ENCODE data around the gene UBE3A.

Gene UBE3A

DNA sequence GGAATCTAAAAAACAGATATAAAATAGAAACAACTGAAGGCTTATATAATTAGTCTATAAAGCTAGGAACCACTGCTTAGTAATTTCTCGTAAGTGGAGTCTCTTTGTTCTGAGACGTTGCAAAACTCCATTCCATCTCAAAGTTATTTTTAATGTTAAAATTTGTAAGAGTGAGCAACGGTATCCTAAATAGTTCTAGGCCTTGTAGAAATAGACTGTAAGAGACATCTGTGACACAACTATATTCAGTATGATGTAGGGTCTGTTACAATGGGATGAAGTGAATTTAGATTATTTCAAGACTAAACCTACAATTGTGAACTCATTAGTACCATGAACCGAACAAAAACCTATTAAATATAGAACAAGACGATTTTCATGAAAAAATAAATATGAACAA is 57.2 kb downstream of the UBE3A start:
- Histone ChIP-seq H3K9me3 (ENCODE audit: control insufficient read depth, low read length) (no peaks in the 10 kb centered on the region), H3K36me3 (ENCODE audit: control insufficient read depth, insufficient read depth, low read length) (peaks cover 4% of the 10 kb centered on the region), H3K4me3 (ENCODE audit: insufficient read depth, low read depth, low read length) (no peak overlapping the region), H3K4me1 (ENCODE audit: control insufficient read depth, insufficient read depth, low read length) (no peaks in the 10 kb centered on the region), H3K27me3 (ENCODE audit: control insufficient read depth, insufficient read depth, low read length, poor library complexity, severe bottlenecking) (no peaks in the 10 kb centered on the region), H3K27ac (ENCODE audit: insufficient read depth, low read depth, low read length, poor library complexity, severe bottlenecking) (no peak overlapping the region)
- WGBS, 2 experiments: 91 to 100% methylated on average over 1 to 5 of the region's 5 CpGs

DNA sequence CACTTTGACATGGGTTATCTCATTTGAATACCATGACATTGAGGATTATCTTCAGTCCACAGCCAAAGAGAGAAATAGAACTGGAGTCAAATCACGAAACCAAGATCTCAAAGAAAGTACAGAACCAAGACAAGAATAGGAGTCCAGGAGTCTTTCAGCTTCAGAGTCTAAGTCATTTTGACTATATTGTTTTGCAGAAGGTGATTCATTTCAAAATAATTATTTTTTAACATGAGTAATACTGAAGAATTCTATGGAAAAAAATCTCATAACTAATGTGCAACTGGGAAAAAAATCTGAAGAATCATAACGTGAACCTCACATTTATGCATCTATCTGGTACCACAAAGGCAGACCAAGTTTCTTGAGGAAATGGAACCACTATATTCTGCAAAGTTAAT is 60.3 kb downstream of the UBE3A start:
- H3K36me3 ChIP-seq (ENCODE audit: control insufficient read depth, insufficient read depth, low read length): peaks cover 4% of the 10 kb centered on the region

DNA sequence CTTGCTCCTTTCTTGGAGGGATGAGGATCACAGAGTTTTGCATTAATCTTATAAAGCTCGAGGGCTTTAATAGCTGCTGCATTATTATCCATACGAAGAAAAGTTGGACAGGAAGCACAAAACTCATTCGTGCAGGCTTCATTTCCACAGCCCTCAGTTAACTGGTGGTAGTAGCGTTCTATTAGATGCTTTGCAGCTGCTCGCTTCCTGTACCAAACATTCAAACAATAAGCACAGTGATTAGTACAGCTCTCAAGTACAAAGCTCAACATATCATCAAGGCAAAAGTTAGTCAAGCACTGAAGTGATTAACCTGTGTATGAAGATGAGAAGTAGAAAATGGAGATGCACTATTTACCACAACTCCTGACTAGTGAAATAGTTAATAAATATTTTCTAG is 63.3 kb downstream of the UBE3A start:
- no peak overlapping the region for H3K4me3 ChIP-seq (ENCODE audit: insufficient read depth, low read depth, low read length)
- no peaks in the 10 kb centered on the region for H3K27me3 ChIP-seq (ENCODE audit: control insufficient read depth, insufficient read depth, low read length, poor library complexity, severe bottlenecking)
- H3K36me3 ChIP-seq (ENCODE audit: control insufficient read depth, insufficient read depth, low read length): peaks cover 12% of the 10 kb centered on the region
- H3K27ac ChIP-seq (ENCODE audit: insufficient read depth, low read depth, low read length, poor library complexity, severe bottlenecking): no peak overlapping the region
- no peaks in the 10 kb centered on the region for H3K9me3 ChIP-seq (ENCODE audit: control insufficient read depth, low read length)
- 91 to 96% methylated on average over 5 of the region's 5 CpGs for WGBS, 2 experiments
- H3K4me1 ChIP-seq (ENCODE audit: control insufficient read depth, insufficient read depth, low read length): no peaks in the 10 kb centered on the region

More for the DNA sequence above, 60.3 kb downstream of the UBE3A start:
- H3K4me1 ChIP-seq (ENCODE audit: control insufficient read depth, insufficient read depth, low read length): no peaks in the 10 kb centered on the region
- no peak overlapping the region for H3K4me3 ChIP-seq (ENCODE audit: insufficient read depth, low read depth, low read length)
- 90 to 98% methylated on average over 1 to 2 of the region's 2 CpGs for WGBS, 2 experiments
- H3K27me3 ChIP-seq (ENCODE audit: control insufficient read depth, insufficient read depth, low read length, poor library complexity, severe bottlenecking): no peaks in the 10 kb centered on the region
- no peak overlapping the region for H3K27ac ChIP-seq (ENCODE audit: insufficient read depth, low read depth, low read length, poor library complexity, severe bottlenecking)
- H3K9me3 ChIP-seq (ENCODE audit: control insufficient read depth, low read length): no peaks in the 10 kb centered on the region

DNA sequence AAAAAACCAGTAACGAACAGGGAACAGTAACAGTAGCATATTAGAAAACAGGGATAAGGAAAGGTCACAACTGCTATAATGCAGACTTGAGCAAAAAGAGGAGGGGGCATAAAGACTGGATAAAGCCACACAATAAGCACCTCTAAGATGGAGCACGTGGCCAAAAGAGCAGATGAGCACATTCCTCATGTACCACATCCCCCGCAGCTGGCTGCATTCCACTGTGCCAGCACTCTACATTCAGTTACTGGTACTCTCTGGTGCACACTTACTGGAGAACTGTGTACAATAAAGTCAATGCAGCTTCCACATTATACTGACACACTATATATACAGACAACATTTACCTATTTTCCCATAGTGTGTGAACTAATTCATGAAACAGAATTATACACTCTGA is 64.7 kb downstream of the UBE3A start:
- no peak overlapping the region for H3K27ac ChIP-seq (ENCODE audit: insufficient read depth, low read depth, low read length, poor library complexity, severe bottlenecking)
- H3K27me3 ChIP-seq (ENCODE audit: control insufficient read depth, insufficient read depth, low read length, poor library complexity, severe bottlenecking): no peaks in the 10 kb centered on the region
- H3K9me3 ChIP-seq (ENCODE audit: control insufficient read depth, low read length): no peaks in the 10 kb centered on the region
- peaks cover 12% of the 10 kb centered on the region for H3K36me3 ChIP-seq (ENCODE audit: control insufficient read depth, insufficient read depth, low read length)
- 92 to 96% methylated on average over 3 of the region's 3 CpGs for WGBS, 2 experiments
- no peak overlapping the region for H3K4me3 ChIP-seq (ENCODE audit: insufficient read depth, low read depth, low read length)
- no peaks in the 10 kb centered on the region for H3K4me1 ChIP-seq (ENCODE audit: control insufficient read depth, insufficient read depth, low read length)

DNA sequence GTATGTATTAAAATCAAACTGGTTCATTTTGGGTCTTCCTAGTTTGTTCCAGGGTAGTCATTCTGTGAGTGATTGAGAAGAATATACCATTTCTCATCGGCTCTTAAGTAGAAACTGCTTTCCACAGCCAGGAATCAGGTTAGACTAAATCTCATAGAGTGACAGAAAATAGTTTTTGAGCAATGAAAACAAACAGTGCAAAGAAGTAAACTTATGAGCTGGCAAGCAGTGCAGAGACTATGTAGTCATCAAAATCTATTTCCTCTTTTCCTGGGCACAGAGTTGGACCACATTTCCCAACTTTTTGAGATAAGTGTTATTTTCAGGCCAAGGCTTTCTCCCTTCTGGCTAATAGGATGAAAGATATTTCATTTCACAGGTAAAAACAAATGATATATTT is 66.5 kb downstream of the UBE3A start:
- WGBS, 2 experiments: 90 to 97% methylated on average over 1 of the region's 1 CpG

DNA sequence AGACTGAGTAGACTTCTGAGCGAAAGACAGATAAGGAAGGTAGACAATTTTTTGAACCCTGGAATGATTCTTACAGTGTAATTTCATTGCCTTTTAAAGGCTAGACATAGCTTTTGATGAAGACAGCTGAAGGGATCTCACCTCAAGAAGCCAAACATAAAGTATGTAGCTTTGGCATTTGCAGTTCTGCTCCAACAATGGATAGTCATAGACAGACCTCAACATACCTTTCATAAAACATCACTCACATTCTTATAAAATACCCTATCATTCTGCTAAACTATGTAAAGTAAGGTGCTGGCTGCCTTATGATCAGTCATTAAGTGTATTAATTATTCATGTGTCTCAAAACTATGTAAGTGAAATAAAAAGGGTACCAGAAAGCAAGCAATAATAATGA is 70.0 kb downstream of the UBE3A start:
- Histone ChIP-seq H3K4me1 (ENCODE audit: control insufficient read depth, insufficient read depth, low read length) (no peaks in the 10 kb centered on the region), H3K9me3 (ENCODE audit: control insufficient read depth, low read length) (no peaks in the 10 kb centered on the region), H3K27me3 (ENCODE audit: control insufficient read depth, insufficient read depth, low read length, poor library complexity, severe bottlenecking) (no peaks in the 10 kb centered on the region), H3K36me3 (ENCODE audit: control insufficient read depth, insufficient read depth, low read length) (peaks cover 9% of the 10 kb centered on the region), H3K4me3 (ENCODE audit: insufficient read depth, low read depth, low read length) (no peak overlapping the region), H3K27ac (ENCODE audit: insufficient read depth, low read depth, low read length, poor library complexity, severe bottlenecking) (no peak overlapping the region)
- 98 to 100% methylated on average over 1 of the region's 1 CpG for WGBS, 2 experiments

More for the DNA sequence above, 66.5 kb downstream of the UBE3A start:
- Histone ChIP-seq H3K36me3 (ENCODE audit: control insufficient read depth, insufficient read depth, low read length) (peaks cover 12% of the 10 kb centered on the region), H3K4me1 (ENCODE audit: control insufficient read depth, insufficient read depth, low read length) (no peaks in the 10 kb centered on the region), H3K4me3 (ENCODE audit: insufficient read depth, low read depth, low read length) (no peak overlapping the region), H3K9me3 (ENCODE audit: control insufficient read depth, low read length) (no peaks in the 10 kb centered on the region), H3K27me3 (ENCODE audit: control insufficient read depth, insufficient read depth, low read length, poor library complexity, severe bottlenecking) (no peaks in the 10 kb centered on the region), H3K27ac (ENCODE audit: insufficient read depth, low read depth, low read length, poor library complexity, severe bottlenecking) (no peak overlapping the region)

DNA sequence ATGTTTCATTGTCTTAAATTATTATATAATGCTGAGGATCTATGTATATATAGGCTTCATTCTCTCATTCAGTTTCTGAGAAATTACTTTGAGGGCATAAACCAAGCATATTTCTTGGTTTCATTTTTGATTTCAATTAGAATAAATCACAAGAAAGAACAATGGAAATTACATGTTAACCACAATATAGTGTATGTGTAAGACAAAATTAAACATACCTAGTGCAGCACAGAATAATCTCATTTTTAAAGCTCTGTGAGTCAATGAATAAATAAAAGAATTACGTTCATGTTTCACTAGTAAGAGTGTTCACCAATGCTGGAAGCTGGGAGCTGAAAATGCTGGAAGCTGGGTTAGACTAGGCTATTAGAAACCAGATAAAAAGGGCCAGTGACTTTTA is 72.8 kb downstream of the UBE3A start:
- H3K27ac ChIP-seq (ENCODE audit: insufficient read depth, low read depth, low read length, poor library complexity, severe bottlenecking): no peak overlapping the region
- H3K27me3 ChIP-seq (ENCODE audit: control insufficient read depth, insufficient read depth, low read length, poor library complexity, severe bottlenecking): no peaks in the 10 kb centered on the region
- no peaks in the 10 kb centered on the region for H3K4me1 ChIP-seq (ENCODE audit: control insufficient read depth, insufficient read depth, low read length)
- H3K36me3 ChIP-seq (ENCODE audit: control insufficient read depth, insufficient read depth, low read length): no peaks in the 10 kb centered on the region
- H3K4me3 ChIP-seq (ENCODE audit: insufficient read depth, low read depth, low read length): no peak overlapping the region
- no peaks in the 10 kb centered on the region for H3K9me3 ChIP-seq (ENCODE audit: control insufficient read depth, low read length)
- WGBS, 2 experiments: 94 to 98% methylated on average over 1 of the region's 1 CpG

DNA sequence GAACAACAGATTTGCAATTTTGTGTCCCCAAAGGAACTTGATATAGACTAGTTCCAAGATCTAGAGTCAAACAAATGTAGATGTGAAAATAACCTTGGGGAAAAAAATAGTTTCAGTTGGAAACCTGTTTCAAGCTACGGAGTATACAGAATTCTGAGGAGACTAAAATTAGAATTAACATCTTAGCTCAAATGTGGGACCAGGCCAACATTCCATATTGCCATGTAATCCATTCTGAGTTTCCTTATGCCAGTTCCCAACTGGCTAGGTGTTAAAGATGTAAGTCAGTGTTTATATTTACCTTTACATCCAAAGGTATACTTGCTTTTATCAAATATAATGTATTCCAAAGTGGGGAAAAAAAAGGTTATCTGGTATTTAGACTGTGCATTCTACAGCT is 76.3 kb downstream of the UBE3A start:
- H3K4me1 ChIP-seq (ENCODE audit: control insufficient read depth, insufficient read depth, low read length): no peaks in the 10 kb centered on the region

DNA sequence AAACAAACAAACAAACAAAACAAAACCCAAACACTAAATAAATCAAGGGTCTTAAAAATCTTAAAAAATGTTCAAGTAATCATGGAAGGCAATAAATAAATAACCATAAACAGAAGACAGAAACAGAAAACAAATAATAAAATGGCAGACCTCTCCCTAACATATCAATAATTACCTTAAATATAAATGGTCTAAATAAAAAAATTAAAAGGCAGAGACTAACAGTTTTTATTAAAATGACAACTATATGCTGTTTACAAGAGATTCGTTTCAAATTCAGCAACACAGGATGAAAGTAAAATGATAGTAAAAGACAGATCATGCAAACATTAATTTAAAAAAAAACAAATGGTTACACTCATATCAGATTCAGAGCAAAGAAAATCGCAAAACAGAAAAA is 91.1 kb downstream of the UBE3A start:
- Histone ChIP-seq H3K27me3 (ENCODE audit: control insufficient read depth, insufficient read depth, low read length, poor library complexity, severe bottlenecking) (no peaks in the 10 kb centered on the region), H3K4me1 (ENCODE audit: control insufficient read depth, insufficient read depth, low read length) (no peaks in the 10 kb centered on the region), H3K9me3 (ENCODE audit: control insufficient read depth, low read length) (no peaks in the 10 kb centered on the region), H3K36me3 (ENCODE audit: control insufficient read depth, insufficient read depth, low read length) (peaks cover 6% of the 10 kb centered on the region), H3K4me3 (ENCODE audit: insufficient read depth, low read depth, low read length) (no peak overlapping the region), H3K27ac (ENCODE audit: insufficient read depth, low read depth, low read length, poor library complexity, severe bottlenecking) (no peak overlapping the region)
- 83% methylated on average over 1 of the region's 2 CpGs; no CpG with 5 or more reads in 1 of the 2 experiments for WGBS, 2 experiments

More for the DNA sequence above, 76.3 kb downstream of the UBE3A start:
- no peak overlapping the region for H3K27ac ChIP-seq (ENCODE audit: insufficient read depth, low read depth, low read length, poor library complexity, severe bottlenecking)
- 91 to 100% methylated on average over 1 of the region's 1 CpG for WGBS, 2 experiments
- H3K4me3 ChIP-seq (ENCODE audit: insufficient read depth, low read depth, low read length): no peak overlapping the region
- no peaks in the 10 kb centered on the region for H3K27me3 ChIP-seq (ENCODE audit: control insufficient read depth, insufficient read depth, low read length, poor library complexity, severe bottlenecking)
- H3K9me3 ChIP-seq (ENCODE audit: control insufficient read depth, low read length): no peaks in the 10 kb centered on the region
- peaks cover 6% of the 10 kb centered on the region for H3K36me3 ChIP-seq (ENCODE audit: control insufficient read depth, insufficient read depth, low read length)

DNA sequence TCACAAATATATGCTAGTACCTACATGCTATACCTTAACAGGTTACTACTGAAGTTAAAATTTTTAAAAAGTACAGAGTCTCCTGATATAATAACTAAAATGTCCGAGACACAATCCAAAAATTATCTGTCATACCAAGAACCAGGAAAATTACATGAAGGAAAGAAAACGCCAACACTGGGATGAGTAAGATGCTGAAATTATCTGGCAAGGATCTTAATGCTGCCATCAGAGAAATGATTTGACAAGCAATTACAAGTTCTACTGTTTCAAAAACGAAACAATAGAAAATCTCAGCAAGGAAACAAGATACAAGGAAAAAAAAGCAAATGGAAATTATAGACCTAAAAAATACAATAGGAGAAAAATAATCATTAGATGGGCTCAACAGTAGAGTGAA is 92.5 kb downstream of the UBE3A start:
- Histone ChIP-seq H3K4me3 (ENCODE audit: insufficient read depth, low read depth, low read length) (no peak overlapping the region), H3K4me1 (ENCODE audit: control insufficient read depth, insufficient read depth, low read length) (no peaks in the 10 kb centered on the region), H3K27me3 (ENCODE audit: control insufficient read depth, insufficient read depth, low read length, poor library complexity, severe bottlenecking) (no peaks in the 10 kb centered on the region), H3K9me3 (ENCODE audit: control insufficient read depth, low read length) (no peaks in the 10 kb centered on the region), H3K36me3 (ENCODE audit: control insufficient read depth, insufficient read depth, low read length) (no peaks in the 10 kb centered on the region), H3K27ac (ENCODE audit: insufficient read depth, low read depth, low read length, poor library complexity, severe bottlenecking) (no peak overlapping the region)
- 90 to 93% methylated on average over 2 to 3 of the region's 3 CpGs for WGBS, 2 experiments

DNA sequence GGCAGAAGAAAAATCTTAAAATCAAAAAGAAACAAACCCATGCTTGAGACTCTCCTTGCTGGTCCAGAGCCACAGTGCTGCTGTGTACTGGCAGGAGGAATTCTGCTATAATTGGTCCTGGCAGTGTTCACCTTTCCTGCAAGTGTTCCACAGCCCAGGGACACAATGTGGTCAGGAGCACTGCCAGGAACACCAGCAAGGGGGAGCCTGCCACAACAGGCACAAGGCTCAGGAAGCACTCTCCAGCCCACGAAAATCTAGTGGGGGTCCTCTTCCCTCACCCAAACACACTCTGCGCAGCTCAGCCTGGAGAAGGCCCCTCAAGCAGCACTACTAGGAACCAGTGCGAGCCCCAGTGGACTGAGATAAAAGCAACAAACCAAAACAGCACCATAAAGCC is 92.9 kb downstream of the UBE3A start:
- 58 to 72% methylated on average over 3 of the region's 3 CpGs for WGBS, 2 experiments
- Histone ChIP-seq H3K4me3 (ENCODE audit: insufficient read depth, low read depth, low read length) (no peak overlapping the region), H3K36me3 (ENCODE audit: control insufficient read depth, insufficient read depth, low read length) (no peaks in the 10 kb centered on the region), H3K27ac (ENCODE audit: insufficient read depth, low read depth, low read length, poor library complexity, severe bottlenecking) (no peak overlapping the region), H3K9me3 (ENCODE audit: control insufficient read depth, low read length) (no peaks in the 10 kb centered on the region), H3K4me1 (ENCODE audit: control insufficient read depth, insufficient read depth, low read length) (no peaks in the 10 kb centered on the region), H3K27me3 (ENCODE audit: control insufficient read depth, insufficient read depth, low read length, poor library complexity, severe bottlenecking) (no peaks in the 10 kb centered on the region)
